Psoas muscle (tissue), 8 donors: ENCODE results near the gene MATN3. TPM values are rescaled to one million over a fixed set of nuclear protein-coding genes. Genes with fewer than 3 reads are reported as not detected.

Source experiments
- ATAC-seq, 4 donors: fragments of 200-7000 bp; cut with Tn5 transposase; one replicate each; pipeline ENCODE4 v1.9.1; 2020; ENCODE audit warnings: moderate library complexity in 3 of 4, mild to moderate bottlenecking in 2 of 4
- DNase-seq, 2 donors: peaks; one replicate each; pipeline ENCODE4 v3.0.0-alpha.2; 2020
- H3K27ac ChIP-seq: fragments of 200-600 bp; one replicate; pipeline ENCODE4 v1.8.0; 2022
- H3K27me3 ChIP-seq, 3 donors: fragments of 200-600 bp in 1 of 3; one replicate each; pipeline versions ENCODE4 v1.6.1 to v1.8.0; 2013 to 2022; ENCODE audit warnings: low read length in 2 of 3, mild to moderate bottlenecking in 2 of 3, moderate library complexity in 1 of 3; ENCODE audit not compliant: insufficient read depth in 3 of 3
- H3K36me3 ChIP-seq, 2 donors: fragments of 200-600 bp in 1 of 2; one replicate each; pipeline versions ENCODE4 v1.6.1 to v1.8.0; 2013 to 2022; ENCODE audit warnings: low read depth in 1 of 2, mild to moderate bottlenecking in 1 of 2, moderate library complexity in 1 of 2; ENCODE audit not compliant: insufficient read depth in 1 of 2
- H3K4me1 ChIP-seq: fragments of 200-600 bp; one replicate; pipeline ENCODE4 v1.8.0; 2022
- H3K4me3 ChIP-seq: fragments of 200-600 bp; one replicate; pipeline ENCODE4 v1.8.0; 2022; ENCODE audit warnings: mild to moderate bottlenecking
- H3K9me3 ChIP-seq: fragments of 200-600 bp; one replicate; pipeline ENCODE4 v1.8.0; 2022
- WGBS, 3 donors: extraction: QIAGEN DNeasy Blood & Tissue Kit; methylation state at CpG; one replicate each; pipeline versions ENCODE4 v1.1.6 to v1.1.7; 2013; 5-methylcytosine and 5-hydroxymethylcytosine counted together
- intact Hi-C, 2 donors: fragments of 100-400 bp; cut with DNase I; formaldehyde crosslinking; loops; one replicate each; pipeline versions ENCODE4 v1.11.0 to v1.14.2; 2022
- polyA plus RNA-seq, 3 donors: library from polyadenylated mRNA; stranded (reverse); fragments of 200-250 nt; gene quantifications; one replicate each; pipeline ENCODE4 v1.2.3, GENCODE V29; 2013
- total RNA-seq, 4 donors: library from RNA; stranded (reverse); fragmentation: NEBNext Ultra II Directional in 2 of 4; extraction: Animal tissue kit (Norgen Biotek cat#: 25700) in 2 of 4; gene quantifications; one replicate each; pipeline versions ENCODE4 v1.2.1 to v1.2.4, GENCODE V29; 2021 to 2023
- TF ChIP-seq, protein P1 (sequence below): fragments of 200-600 bp; IDR thresholded peaks from one replicate; pipeline ENCODE4 v1.8.0; 2022; ENCODE audit warnings: antibody characterized with exemption
- donor health status: healthy with polysubstance abuse.
- donor health status: DM: no; HTN: no; CAD: no; lungs with moderate emphysema.
- donor health status: Bipolar disorder and iron deficiency.
- donor health status: healthy.
- donor health status: DM: yes; HTN: yes; CAD: no.
- donor health status: DM: no; HTN: no; CAD: no.
- donor health status: DM: no; HTN: no; CAD: no.
- donor health status: DM: yes; HTN: yes; CAD: no.

The MATN3 gene
- total and polyA plus RNA-seq, 7 donors: 0.15 to 0.78 (median 0.25) TPM; not detected in 2

DNA sequence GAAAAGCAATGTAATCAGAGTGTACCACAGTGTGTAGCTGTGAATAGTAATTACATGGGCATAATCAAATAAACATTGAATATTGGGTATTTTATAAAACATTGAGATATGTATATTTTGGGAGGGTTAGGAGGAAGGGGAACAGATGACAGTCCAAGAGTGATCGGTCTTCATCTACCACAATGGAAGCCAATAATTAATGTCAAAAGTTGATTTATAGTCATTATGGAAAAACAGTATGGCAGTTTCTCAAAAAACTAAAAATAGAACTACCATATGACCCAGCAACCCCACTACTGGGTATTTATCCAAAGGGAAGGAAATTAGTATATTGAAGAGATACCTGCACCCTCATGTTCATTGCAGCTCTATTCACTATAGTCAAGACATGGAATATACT is 44.8 kb upstream of the MATN3 start:
- H3K4me1 ChIP-seq: peaks cover 9% of the 10 kb centered on the region
- DNase-seq (no peak), ATAC-seq (no peak)
- H3K27ac ChIP-seq: no peak overlapping the region
- H3K4me3 ChIP-seq: no peak overlapping the region
- WGBS, 3 donors: 50 to 66% (median 61%) methylated on average over 1 of the region's 1 CpG
- TF ChIP-seq, protein P1, sequence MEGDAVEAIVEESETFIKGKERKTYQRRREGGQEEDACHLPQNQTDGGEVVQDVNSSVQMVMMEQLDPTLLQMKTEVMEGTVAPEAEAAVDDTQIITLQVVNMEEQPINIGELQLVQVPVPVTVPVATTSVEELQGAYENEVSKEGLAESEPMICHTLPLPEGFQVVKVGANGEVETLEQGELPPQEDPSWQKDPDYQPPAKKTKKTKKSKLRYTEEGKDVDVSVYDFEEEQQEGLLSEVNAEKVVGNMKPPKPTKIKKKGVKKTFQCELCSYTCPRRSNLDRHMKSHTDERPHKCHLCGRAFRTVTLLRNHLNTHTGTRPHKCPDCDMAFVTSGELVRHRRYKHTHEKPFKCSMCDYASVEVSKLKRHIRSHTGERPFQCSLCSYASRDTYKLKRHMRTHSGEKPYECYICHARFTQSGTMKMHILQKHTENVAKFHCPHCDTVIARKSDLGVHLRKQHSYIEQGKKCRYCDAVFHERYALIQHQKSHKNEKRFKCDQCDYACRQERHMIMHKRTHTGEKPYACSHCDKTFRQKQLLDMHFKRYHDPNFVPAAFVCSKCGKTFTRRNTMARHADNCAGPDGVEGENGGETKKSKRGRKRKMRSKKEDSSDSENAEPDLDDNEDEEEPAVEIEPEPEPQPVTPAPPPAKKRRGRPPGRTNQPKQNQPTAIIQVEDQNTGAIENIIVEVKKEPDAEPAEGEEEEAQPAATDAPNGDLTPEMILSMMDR: no peak
- H3K36me3 ChIP-seq: no peaks in the 10 kb centered on the region
- intact Hi-C loops: no loop called here
- no peaks in the 10 kb centered on the region for H3K27me3 ChIP-seq
- H3K9me3 ChIP-seq: no peaks in the 10 kb centered on the region

DNA sequence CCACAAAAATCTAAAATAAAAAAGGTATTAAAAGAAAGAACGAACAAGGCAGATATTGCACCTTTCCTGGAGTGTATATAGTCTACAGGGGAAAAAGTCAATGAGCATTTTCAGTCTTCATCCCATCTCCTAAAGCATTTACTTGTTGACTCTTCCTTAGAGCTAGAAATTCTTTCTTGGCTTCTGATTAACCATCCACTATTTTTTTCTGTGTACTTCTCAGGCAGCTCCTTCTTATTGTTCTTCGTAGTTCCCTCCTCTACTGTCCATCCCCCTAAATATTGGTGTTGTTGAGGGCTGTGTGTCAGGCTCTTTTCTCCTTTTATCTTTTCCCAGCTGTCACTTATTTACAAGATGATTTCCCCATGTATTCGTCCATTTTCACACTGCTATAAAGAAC is 42.5 kb upstream of the MATN3 start:
- TF ChIP-seq, protein P1: no peak
- Histone ChIP-seq H3K4me1 (peaks cover 15% of the 10 kb centered on the region), H3K27me3 (no peaks in the 10 kb centered on the region)

DNA sequence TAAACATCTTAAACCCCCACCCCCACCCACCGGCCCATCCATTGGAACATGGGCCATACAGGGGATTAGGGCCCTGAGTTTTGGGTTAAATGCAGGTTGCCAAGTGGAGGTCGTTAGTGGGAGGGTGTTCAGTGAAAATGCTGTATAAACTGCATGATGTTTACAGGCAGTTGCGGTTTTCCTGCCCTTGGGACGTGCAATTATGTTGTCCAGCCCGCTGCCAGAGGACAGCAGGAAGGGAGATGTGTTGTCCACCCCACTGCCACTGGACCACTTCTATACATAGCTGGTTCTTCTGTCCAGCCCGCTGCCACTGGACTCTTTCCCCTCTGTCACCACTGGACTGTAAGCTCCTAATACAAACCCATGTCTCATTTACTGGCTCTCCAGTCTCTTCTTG is 41.7 kb upstream of the MATN3 start:
- 88 to 92% (median 90%) methylated on average over 6 of the region's 6 CpGs for WGBS, 3 donors
- no peak for ATAC-seq
- Histone ChIP-seq H3K27me3 (no peaks in the 10 kb centered on the region), H3K27ac (no peak overlapping the region), H3K9me3 (no peaks in the 10 kb centered on the region), H3K4me1 (peaks cover 23% of the 10 kb centered on the region), H3K36me3 (no peaks in the 10 kb centered on the region), H3K4me3 (no peak overlapping the region)
- TF ChIP-seq, protein P1: no peak
- intact Hi-C loops: loop anchor here in 1 of 2 donors (5.0 kb wide), 1 partner anchor 38 kb away; no protein-coding TSS in a partner anchor
- no peak for DNase-seq

More for the DNA sequence above, 42.5 kb upstream of the MATN3 start:
- no peak for DNase-seq
- 96 to 99% (median 97%) methylated on average over 3 of the region's 3 CpGs for WGBS, 3 donors
- Histone ChIP-seq H3K9me3 (no peaks in the 10 kb centered on the region), H3K36me3 (no peaks in the 10 kb centered on the region), H3K4me3 (no peak overlapping the region), H3K27ac (no peak overlapping the region)
- ATAC-seq: no peak
- intact Hi-C loops: loop anchor here in 1 of 2 donors (5.0 kb wide), 1 partner anchor 37 kb away; no protein-coding TSS in a partner anchor

DNA sequence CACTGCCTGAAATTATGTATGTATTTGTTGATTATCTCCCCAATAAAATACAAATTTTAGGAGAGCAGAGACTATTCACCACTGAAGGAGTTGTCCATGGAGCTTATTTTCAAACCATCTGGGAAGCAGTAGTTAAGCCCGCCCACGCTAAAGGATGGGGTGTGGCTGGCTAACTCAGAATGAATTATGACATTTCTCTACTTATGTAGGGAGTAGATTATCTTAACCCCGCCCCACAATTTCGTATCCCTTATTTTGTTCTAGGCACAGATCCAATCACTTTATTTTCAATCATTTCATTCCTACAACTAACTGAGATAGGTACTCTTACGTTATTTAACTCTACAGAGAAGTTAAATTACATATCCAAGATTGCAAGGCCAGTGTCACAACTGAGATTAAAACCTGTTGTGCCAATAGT is 40.4 kb upstream of the MATN3 start:
- intact Hi-C loops: loop anchor here (2.0 to 5.0 kb wide), 2 partner anchors 39 to 46 kb away; no protein-coding TSS in a partner anchor
- DNase-seq: peak in 1 of 2 donors; percentile 50
- peaks cover 33% of the 10 kb centered on the region for H3K4me1 ChIP-seq
- H3K4me3 ChIP-seq: peak overlapping the region; percentile 71
- H3K27me3 ChIP-seq: no peaks in the 10 kb centered on the region
- no peaks in the 10 kb centered on the region for H3K9me3 ChIP-seq
- no peaks in the 10 kb centered on the region for H3K36me3 ChIP-seq
- no peak for ATAC-seq
- TF ChIP-seq, protein P1: no peak
- peak overlapping the region; percentile 98 for H3K27ac ChIP-seq
- WGBS, 3 donors: 21 to 24% (median 21%) methylated on average over 5 of the region's 5 CpGs
